Stimulated activated CD8-positive, alpha-beta memory T cell treated with anti-CD3 and anti-CD28 coated beads, Interleukin-7, amount 100 ng/mL, for 48 hours (primary cell): ENCODE results near the gene TCIRG1.

Source experiments
- DNase-seq, 2 donors: peaks; one replicate each; pipeline ENCODE4 v3.0.0-alpha.2; 2020; ENCODE audit warnings: low read depth in 1 of 2; ENCODE audit errors: extremely low read depth in 1 of 2

TCIRG1 gene

GRCh38 chr11:68016904-68017817 is 21.7 kb upstream of the TCIRG1 start:
- DNase-seq: no peak

GRCh38 chr11:68017980-68018729 is 20.7 kb upstream of the TCIRG1 start:
- no peak for DNase-seq

- DNase-seq: no peak
These were observed 20.1 kb upstream of the TCIRG1 start for GRCh38 chr11:68018730-68019190.

GRCh38 chr11:68019486-68019885 is 19.3 kb upstream of the TCIRG1 start:
- no peak for DNase-seq

- no peak for DNase-seq
These were observed 18.2 kb upstream of the TCIRG1 start for GRCh38 chr11:68020575-68020974.

GRCh38 chr11:68021167-68021787 is 17.5 kb upstream of the TCIRG1 start:
- DNase-seq: no peak

- DNase-seq: no peak
These were observed 16.3 kb upstream of the TCIRG1 start for GRCh38 chr11:68022531-68022930.

GRCh38 chr11:68024508-68024907 is 14.3 kb upstream of the TCIRG1 start:
- no peak for DNase-seq

GRCh38 chr11:68025047-68025446 is 13.8 kb upstream of the TCIRG1 start:
- no peak for DNase-seq

GRCh38 chr11:68026391-68027105 is 12.3 kb upstream of the TCIRG1 start:
- DNase-seq: no peak

- no peak for DNase-seq
These were observed 11.2 kb upstream of the TCIRG1 start for GRCh38 chr11:68027667-68028066.

GRCh38 chr11:68028802-68029545 is 9.9 kb upstream of the TCIRG1 start:
- DNase-seq: no peak

GRCh38 chr11:68030318-68031143 is 8.3 kb upstream of the TCIRG1 start, which contains the start of gene NDUFS8:
Gene NDUFS8, plus strand, starts transcription at chr11:68030681. Its CDS starts 1,471 bp downstream, at chr11:68032152.
- DNase-seq: peak; percentile 91 to 96

GRCh38 chr11:68031144-68031464 is 7.7 kb upstream of the TCIRG1 start:
- DNase-seq: no peak

- DNase-seq: no peak
These were observed 6.8 kb upstream of the TCIRG1 start for GRCh38 chr11:68032003-68032402.

GRCh38 chr11:68032997-68033707 is 5.7 kb upstream of the TCIRG1 start:
- DNase-seq: no peak

- no peak for DNase-seq
These were observed 5.1 kb upstream of the TCIRG1 start for GRCh38 chr11:68033708-68034045.

GRCh38 chr11:68035266-68035876 is 3.5 kb upstream of the TCIRG1 start:
- no peak for DNase-seq
